Karpas-422 (cell line): ENCODE data around the gene SERINC5. TPM values are rescaled to one million over a fixed set of nuclear protein-coding genes. Genes with fewer than 3 reads are reported as not detected.

Experiments used
- DNase-seq: peaks from one replicate; pipeline ENCODE4 v3.0.0-alpha.2; 2015
- H2AFZ ChIP-seq: fragments of 200-600 bp; sonication (generic); 2 replicates; pipeline ENCODE4 v1.6.1; 2014; ENCODE audit warnings: antibody characterized with exemption, low read length, mixed read lengths
- H3K27ac ChIP-seq: fragments of 200-600 bp; sonication (generic); 2 replicates; pipeline ENCODE4 v1.5.1; 2014; ENCODE audit warnings: mild to moderate bottlenecking, low read length, moderate library complexity
- H3K27me3 ChIP-seq: fragments of 200-600 bp; sonication (generic); 2 replicates; pipeline ENCODE4 v1.6.1; 2014; ENCODE audit warnings: low read length, mixed read lengths
- H3K36me3 ChIP-seq: fragments of 200-600 bp; sonication (generic); 2 replicates; pipeline ENCODE4 v1.6.1; 2014; ENCODE audit warnings: low read length, mixed read lengths; ENCODE audit not compliant: insufficient read depth
- H3K4me1 ChIP-seq: fragments of 200-600 bp; sonication (generic); 2 replicates; pipeline ENCODE4 v1.6.1; 2014; ENCODE audit warnings: mild to moderate bottlenecking, low read length, mixed read lengths
- H3K4me2 ChIP-seq: fragments of 200-600 bp; sonication (generic); 2 replicates; pipeline ENCODE4 v1.6.1; 2014; ENCODE audit warnings: low read length, low read depth, mild to moderate bottlenecking; ENCODE audit not compliant: poor library complexity, severe bottlenecking
- H3K4me3 ChIP-seq: fragments of 200-600 bp; sonication (generic); 2 replicates; pipeline ENCODE4 v1.5.1; 2014; ENCODE audit warnings: mild to moderate bottlenecking, antibody characterized with exemption, low read length, mixed read lengths
- H3K79me2 ChIP-seq: fragments of 200-600 bp; sonication (generic); 2 replicates; pipeline ENCODE4 v1.6.1; 2014; ENCODE audit warnings: mild to moderate bottlenecking, low read length, mixed read lengths
- H3K9ac ChIP-seq: fragments of 200-600 bp; sonication (generic); 2 replicates; pipeline ENCODE4 v1.6.0; 2014; ENCODE audit warnings: low read length
- H3K9me2 ChIP-seq: fragments of 200-600 bp; sonication (generic), shearing (Covaris generic); replicated peaks from 2 replicates; pipeline ENCODE4 v1.6.0; 2014; ENCODE audit warnings: mild to moderate bottlenecking, low read length, moderate library complexity; ENCODE audit not compliant: insufficient read depth
- H3K9me3 ChIP-seq: fragments of 300-700, 200-600 bp; sonication (generic); 2 replicates; pipeline ENCODE4 v1.6.1; 2014; ENCODE audit warnings: low read length, mixed read lengths
- H4K20me1 ChIP-seq: fragments of 200-600 bp; sonication (generic); 2 replicates; pipeline ENCODE4 v1.6.1; 2014; ENCODE audit warnings: mild to moderate bottlenecking, antibody characterized with exemption, low read length, low read depth; ENCODE audit not compliant: insufficient read depth
- total RNA-seq: library from RNA; depleted of rRNA; stranded (reverse); fragments of >200 nt; shearing (Covaris generic); gene quantifications from 2 replicates; pipeline ENCODE4 v1.2.3, GENCODE V29; 2014; ENCODE audit warnings: low replicate concordance

The SERINC5 gene
- total RNA-seq, 1 experiment from 2014 or later, result 4.4 TPM

DNA sequence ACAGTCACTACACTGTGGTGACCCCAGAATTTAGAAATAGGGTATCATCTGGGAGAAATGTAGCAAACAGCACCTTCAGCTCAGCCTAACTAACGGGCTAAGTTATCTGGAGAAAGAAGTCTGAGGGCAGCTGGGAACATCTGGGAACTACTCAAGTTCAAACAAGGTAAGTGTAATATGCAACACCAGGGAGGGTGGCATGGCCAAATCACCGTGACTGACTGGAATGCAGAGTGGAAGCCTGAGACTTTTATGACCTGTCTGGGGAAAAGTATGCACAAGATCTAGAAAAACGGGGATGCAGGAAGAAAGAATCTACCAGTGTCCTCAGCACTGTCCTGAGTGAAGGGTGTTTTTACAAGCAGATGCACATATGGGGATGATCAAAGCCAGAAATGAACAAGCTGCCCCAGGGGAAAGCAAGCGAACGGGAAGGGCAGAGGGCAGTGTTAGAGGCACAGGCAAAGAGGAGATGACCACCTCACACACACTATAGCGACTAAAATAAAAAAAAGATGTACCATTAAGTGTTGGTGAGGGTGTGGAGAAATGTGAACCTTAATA, 59.9 kb downstream of the SERINC5 start:
- H3K27me3 ChIP-seq, result no peaks in the 10 kb centered on the region
- DNase-seq, result no peak
- H3K9me2 ChIP-seq, result no peaks in the 10 kb centered on the region
- no peak overlapping the region for H2AFZ ChIP-seq
- H3K27ac ChIP-seq, result no peak overlapping the region
- H3K4me2 ChIP-seq, result no peak overlapping the region
- no peak overlapping the region for H3K9ac ChIP-seq
- H4K20me1 ChIP-seq, result no peaks in the 10 kb centered on the region
- H3K4me1 ChIP-seq, result no peaks in the 10 kb centered on the region
- no peaks in the 10 kb centered on the region for H3K79me2 ChIP-seq
- H3K36me3 ChIP-seq, result no peaks in the 10 kb centered on the region
- H3K9me3 ChIP-seq, result no peaks in the 10 kb centered on the region
- no peak overlapping the region for H3K4me3 ChIP-seq

DNA sequence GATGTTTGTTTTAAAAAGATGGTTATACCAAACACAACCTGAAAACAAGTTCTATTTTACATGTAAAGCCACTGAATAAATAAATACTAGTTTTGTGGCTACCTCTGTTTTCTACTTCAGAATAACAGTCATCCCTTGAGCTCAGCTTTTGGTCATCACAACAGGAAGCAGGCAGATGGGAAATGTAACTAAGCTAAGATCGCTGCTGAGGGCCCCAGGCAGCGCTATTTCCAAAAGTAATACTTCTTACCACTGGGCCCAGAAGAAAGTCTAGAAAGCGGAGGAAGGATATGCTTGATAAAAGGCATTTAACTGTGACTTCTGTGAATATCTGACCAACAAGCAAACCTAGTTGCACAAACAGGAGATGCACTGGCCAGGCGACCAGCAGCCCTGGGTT, 61.4 kb downstream of the SERINC5 start:
- H3K27ac ChIP-seq, result no peak overlapping the region
- H3K9ac ChIP-seq, result no peak overlapping the region
- no peak overlapping the region for H3K4me3 ChIP-seq
- H3K27me3 ChIP-seq, result no peaks in the 10 kb centered on the region
- no peak overlapping the region for H3K4me2 ChIP-seq
- H3K36me3 ChIP-seq, result no peaks in the 10 kb centered on the region
- H4K20me1 ChIP-seq, result no peaks in the 10 kb centered on the region
- H3K4me1 ChIP-seq, result no peaks in the 10 kb centered on the region
- no peaks in the 10 kb centered on the region for H3K79me2 ChIP-seq
- H3K9me3 ChIP-seq, result no peaks in the 10 kb centered on the region
- H2AFZ ChIP-seq, result no peak overlapping the region
- DNase-seq, result no peak
- no peaks in the 10 kb centered on the region for H3K9me2 ChIP-seq

DNA sequence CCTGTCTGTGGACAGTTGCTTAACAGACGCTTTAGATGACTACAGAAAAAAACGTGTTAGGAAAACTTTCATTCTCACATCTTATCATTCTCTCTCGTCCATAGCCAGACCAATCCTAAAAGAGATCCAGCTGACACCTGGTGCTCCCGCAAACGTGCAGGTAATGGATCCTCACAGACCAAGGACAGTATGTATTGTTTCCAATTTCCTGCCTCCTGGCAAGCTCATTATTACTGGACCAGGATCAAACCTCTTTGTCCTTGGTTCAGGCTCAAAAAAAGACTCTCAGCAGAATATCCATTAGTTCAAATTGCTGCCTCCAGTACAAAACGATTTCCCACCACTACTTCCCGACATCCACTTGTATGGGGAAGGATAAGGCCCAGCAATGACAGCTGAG, 62.4 kb downstream of the SERINC5 start:
- H3K27ac ChIP-seq, result no peak overlapping the region

DNA sequence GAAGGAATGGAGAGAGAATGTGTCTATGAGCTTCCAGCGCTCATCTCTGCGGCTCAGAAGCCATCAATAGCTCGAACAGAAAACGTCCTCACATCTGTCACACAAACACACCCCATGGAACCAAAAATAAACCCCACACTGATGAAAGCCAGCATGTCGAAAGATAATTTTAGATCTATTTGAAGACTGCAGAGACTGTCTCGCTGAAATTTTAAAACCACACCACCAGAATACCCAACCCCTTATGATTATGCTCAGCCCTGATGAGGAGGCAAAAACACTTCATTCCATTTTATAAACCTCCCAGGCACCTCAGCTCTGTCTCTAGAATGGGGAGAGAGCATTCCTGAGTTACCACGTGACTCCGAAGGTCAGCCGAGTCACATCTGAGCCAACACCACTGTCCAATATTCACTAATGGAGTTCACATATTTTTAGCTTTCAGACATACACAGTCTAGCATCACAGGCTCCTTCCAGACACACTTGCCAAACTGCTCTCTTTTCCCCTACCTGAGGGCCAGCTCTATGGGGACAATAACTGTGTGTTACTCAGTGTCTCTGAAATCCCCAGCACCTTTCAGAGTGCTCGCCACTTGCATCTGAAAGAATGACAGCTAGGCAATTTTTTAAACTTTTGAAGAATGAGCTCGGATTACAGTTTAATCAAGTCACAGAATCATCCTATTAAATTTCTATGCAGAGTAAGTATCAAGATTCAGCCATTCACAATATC, 63.2 kb downstream of the SERINC5 start:
- Histone ChIP-seq H3K9ac (no peak overlapping the region), H3K4me3 (no peak overlapping the region), H3K27me3 (no peaks in the 10 kb centered on the region), H3K9me3 (no peaks in the 10 kb centered on the region), H3K36me3 (no peaks in the 10 kb centered on the region), H3K27ac (no peak overlapping the region), H4K20me1 (no peaks in the 10 kb centered on the region), H3K4me1 (no peaks in the 10 kb centered on the region), H2AFZ (no peak overlapping the region), H3K79me2 (no peaks in the 10 kb centered on the region), H3K4me2 (no peak overlapping the region), H3K9me2 (no peaks in the 10 kb centered on the region)
- no peak for DNase-seq

More for the DNA sequence above, 62.4 kb downstream of the SERINC5 start:
- H3K9me3 ChIP-seq, result no peaks in the 10 kb centered on the region
- H3K4me1 ChIP-seq, result no peaks in the 10 kb centered on the region
- no peak overlapping the region for H3K9ac ChIP-seq
- no peak for DNase-seq
- no peaks in the 10 kb centered on the region for H3K36me3 ChIP-seq
- H3K79me2 ChIP-seq, result no peaks in the 10 kb centered on the region
- H3K9me2 ChIP-seq, result no peaks in the 10 kb centered on the region
- no peak overlapping the region for H2AFZ ChIP-seq
- no peaks in the 10 kb centered on the region for H4K20me1 ChIP-seq
- H3K4me3 ChIP-seq, result no peak overlapping the region
- H3K4me2 ChIP-seq, result no peak overlapping the region
- no peaks in the 10 kb centered on the region for H3K27me3 ChIP-seq

DNA sequence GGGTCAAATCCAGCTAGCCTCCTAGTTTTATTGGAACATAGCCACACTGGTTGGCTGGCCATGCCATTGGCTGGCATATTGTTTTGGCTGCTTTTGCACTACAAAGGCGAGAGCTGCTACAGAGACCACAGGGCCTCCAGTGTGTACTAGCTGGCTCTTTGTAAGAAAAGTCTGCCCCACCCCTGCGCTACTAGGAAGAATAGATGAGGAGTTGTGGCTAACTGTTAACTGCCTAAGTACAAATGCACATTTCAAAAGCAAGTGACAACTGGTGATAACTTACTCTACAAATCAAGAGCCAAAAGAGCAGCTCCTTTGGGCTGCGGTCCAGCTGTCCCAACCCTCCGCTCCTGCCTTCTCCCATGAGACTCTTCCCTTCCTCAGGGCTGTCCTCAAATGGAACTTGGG, 63.9 kb downstream of the SERINC5 start:
- H3K4me2 ChIP-seq, result no peak overlapping the region
- no peak overlapping the region for H2AFZ ChIP-seq
- no peak overlapping the region for H3K27ac ChIP-seq
- no peaks in the 10 kb centered on the region for H3K36me3 ChIP-seq
- no peak for DNase-seq
- no peaks in the 10 kb centered on the region for H4K20me1 ChIP-seq
- no peaks in the 10 kb centered on the region for H3K4me1 ChIP-seq
- H3K9me2 ChIP-seq, result no peaks in the 10 kb centered on the region
- no peak overlapping the region for H3K9ac ChIP-seq
- H3K9me3 ChIP-seq, result no peaks in the 10 kb centered on the region
- H3K27me3 ChIP-seq, result no peaks in the 10 kb centered on the region
- no peaks in the 10 kb centered on the region for H3K79me2 ChIP-seq
- H3K4me3 ChIP-seq, result no peak overlapping the region

DNA sequence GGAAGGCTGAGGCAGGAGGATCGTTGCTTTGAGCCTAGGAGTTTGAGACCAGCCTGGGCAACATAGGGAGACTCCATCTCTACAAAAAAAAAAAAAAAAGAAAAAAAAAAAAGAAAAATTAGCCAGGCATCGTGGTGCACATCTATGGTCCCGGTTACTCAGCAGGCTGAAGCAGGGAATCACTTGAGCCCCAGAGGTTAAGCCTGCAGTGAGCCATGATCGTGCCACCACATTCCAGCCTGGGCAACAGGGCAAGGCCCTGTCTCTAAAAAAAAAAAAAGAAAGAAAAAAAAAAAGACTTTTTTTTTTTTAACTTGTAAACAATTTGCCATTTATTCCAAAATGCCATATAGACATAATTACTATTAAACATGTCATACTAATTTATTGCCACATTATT, 64.5 kb downstream of the SERINC5 start:
- Histone ChIP-seq H3K4me1 (no peaks in the 10 kb centered on the region), H3K27me3 (no peaks in the 10 kb centered on the region), H3K36me3 (no peaks in the 10 kb centered on the region), H2AFZ (no peak overlapping the region), H3K9me3 (no peaks in the 10 kb centered on the region), H3K79me2 (no peaks in the 10 kb centered on the region), H3K9me2 (no peaks in the 10 kb centered on the region), H3K27ac (no peak overlapping the region), H3K9ac (no peak overlapping the region), H3K4me3 (no peak overlapping the region), H4K20me1 (no peaks in the 10 kb centered on the region), H3K4me2 (no peak overlapping the region)
- no peak for DNase-seq

DNA sequence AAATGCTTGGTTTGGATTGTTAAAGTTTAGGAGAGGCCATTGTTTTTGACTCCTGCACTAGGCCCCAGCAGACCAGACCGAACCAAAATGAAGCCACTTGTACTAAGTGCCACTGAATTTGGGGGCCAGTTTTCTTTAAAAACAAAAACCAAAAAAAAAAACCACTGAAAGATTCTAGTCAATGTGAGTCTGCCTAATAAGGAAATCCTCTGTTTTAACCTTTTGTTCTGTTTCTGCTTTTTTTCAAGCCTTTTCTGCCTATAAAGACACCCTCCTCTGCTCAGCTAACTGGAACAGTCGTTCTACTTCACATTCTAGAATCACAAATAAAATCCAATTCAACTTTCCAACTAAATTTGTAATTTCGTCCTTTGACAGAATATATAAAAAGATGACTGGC, 64.9 kb downstream of the SERINC5 start:
- no peaks in the 10 kb centered on the region for H3K9me3 ChIP-seq
- H3K36me3 ChIP-seq, result no peaks in the 10 kb centered on the region
- H3K9ac ChIP-seq, result no peak overlapping the region
- H3K27ac ChIP-seq, result no peak overlapping the region
- H3K4me1 ChIP-seq, result no peaks in the 10 kb centered on the region
- H3K9me2 ChIP-seq, result no peaks in the 10 kb centered on the region
- no peak overlapping the region for H3K4me2 ChIP-seq
- H4K20me1 ChIP-seq, result no peaks in the 10 kb centered on the region
- H3K4me3 ChIP-seq, result no peak overlapping the region
- no peak overlapping the region for H2AFZ ChIP-seq
- no peaks in the 10 kb centered on the region for H3K27me3 ChIP-seq
- no peaks in the 10 kb centered on the region for H3K79me2 ChIP-seq
- DNase-seq, result no peak

DNA sequence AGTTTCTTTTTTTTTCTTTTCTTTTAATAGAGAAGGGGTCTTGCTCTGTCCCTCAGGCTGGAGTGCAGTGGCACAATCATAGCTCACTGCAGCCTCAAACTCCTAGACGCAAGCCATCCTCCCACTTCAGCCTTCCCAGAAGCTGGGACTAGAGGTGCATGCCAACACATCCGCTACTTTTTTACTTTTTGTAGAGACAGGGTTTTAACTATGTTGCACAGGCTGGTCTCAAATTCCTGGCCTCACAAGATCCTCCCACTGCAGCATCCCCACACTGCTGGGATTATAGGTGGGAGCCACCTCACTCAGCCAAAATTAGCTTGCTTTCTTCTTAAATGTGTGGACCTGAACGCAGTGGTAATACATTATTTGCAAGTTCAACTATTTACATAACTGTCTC, 66.1 kb downstream of the SERINC5 start:
- H3K9me2 ChIP-seq, result no peaks in the 10 kb centered on the region
- no peak overlapping the region for H2AFZ ChIP-seq
- H3K27ac ChIP-seq, result no peak overlapping the region
- H3K36me3 ChIP-seq, result no peaks in the 10 kb centered on the region
- H3K4me2 ChIP-seq, result no peak overlapping the region
- H3K4me3 ChIP-seq, result no peak overlapping the region
- no peaks in the 10 kb centered on the region for H3K4me1 ChIP-seq
- no peaks in the 10 kb centered on the region for H3K27me3 ChIP-seq
- no peak for DNase-seq
- H3K79me2 ChIP-seq, result no peaks in the 10 kb centered on the region
- no peaks in the 10 kb centered on the region for H3K9me3 ChIP-seq
- H4K20me1 ChIP-seq, result no peaks in the 10 kb centered on the region
- H3K9ac ChIP-seq, result no peak overlapping the region
